H4 (cell line): ENCODE data around the gene TRAF3. TPM values are rescaled to one million over a fixed set of nuclear protein-coding genes. Genes with fewer than 3 reads are reported as not detected.

ENCODE experiments used
- DNase-seq: peaks from one replicate; pipeline ENCODE4 v3.0.0-alpha.2; 2015; ENCODE audit warnings: low spot score
- total RNA-seq: library from RNA; depleted of rRNA; stranded (reverse); fragments of >200 nt; shearing (Covaris generic); gene quantifications from 2 replicates; pipeline ENCODE4 v1.2.3, GENCODE V29; 2014; rRNA removed

Gene TRAF3
- total RNA-seq: 15.2 and 16.4 TPM in 2 replicates

GRCh38 chr14:102776761-102777710, at the start of gene TRAF3:
Gene TRAF3, plus strand, starts transcription at chr14:102777449. Its CDS starts 92,753 bp downstream, at chr14:102870202.
- no peak for DNase-seq

GRCh38 chr14:102728501-102728900, 48.7 kb upstream of the TRAF3 start:
- no peak for DNase-seq

- no peak for DNase-seq
Observed at GRCh38 chr14:102729268-102729667, 48.0 kb upstream of the TRAF3 start.

GRCh38 chr14:102729825-102730224, 47.4 kb upstream of the TRAF3 start:
- no peak for DNase-seq

GRCh38 chr14:102731101-102731870, 46.0 kb upstream of the TRAF3 start:
- DNase-seq: no peak

- DNase-seq: no peak
Observed at GRCh38 chr14:102731871-102732800, 45.1 kb upstream of the TRAF3 start.

GRCh38 chr14:102732924-102733323, 44.3 kb upstream of the TRAF3 start:
- DNase-seq: no peak

- no peak for DNase-seq
Observed at GRCh38 chr14:102733326-102733725, 43.9 kb upstream of the TRAF3 start.

GRCh38 chr14:102734436-102734835, 42.8 kb upstream of the TRAF3 start:
- no peak for DNase-seq

GRCh38 chr14:102736956-102737355, 40.3 kb upstream of the TRAF3 start:
- DNase-seq: no peak

GRCh38 chr14:102737402-102738372, 39.6 kb upstream of the TRAF3 start:
- no peak for DNase-seq

- DNase-seq: no peak
Observed at GRCh38 chr14:102738373-102739189, 38.7 kb upstream of the TRAF3 start.

- DNase-seq: no peak
Observed at GRCh38 chr14:102739190-102739469, 38.1 kb upstream of the TRAF3 start.

- DNase-seq: no peak
Observed at GRCh38 chr14:102746634-102747438, 30.4 kb upstream of the TRAF3 start.

GRCh38 chr14:102748806-102749205, 28.4 kb upstream of the TRAF3 start:
- DNase-seq: no peak

- no peak for DNase-seq
Observed at GRCh38 chr14:102749393-102750305, 27.6 kb upstream of the TRAF3 start.

- no peak for DNase-seq
Observed at GRCh38 chr14:102750376-102750775, 26.9 kb upstream of the TRAF3 start.

GRCh38 chr14:102751088-102751487, 26.2 kb upstream of the TRAF3 start:
- DNase-seq: no peak
